Epidermal melanocyte (primary cell): ENCODE measurements around the gene LIMD2.

Experiments
- DNase-seq: peaks from one replicate; pipeline ENCODE4 v3.0.0; 2011; ENCODE audit warnings: low spot score; ENCODE audit not compliant: insufficient read length

LIMD2 gene

DNA sequence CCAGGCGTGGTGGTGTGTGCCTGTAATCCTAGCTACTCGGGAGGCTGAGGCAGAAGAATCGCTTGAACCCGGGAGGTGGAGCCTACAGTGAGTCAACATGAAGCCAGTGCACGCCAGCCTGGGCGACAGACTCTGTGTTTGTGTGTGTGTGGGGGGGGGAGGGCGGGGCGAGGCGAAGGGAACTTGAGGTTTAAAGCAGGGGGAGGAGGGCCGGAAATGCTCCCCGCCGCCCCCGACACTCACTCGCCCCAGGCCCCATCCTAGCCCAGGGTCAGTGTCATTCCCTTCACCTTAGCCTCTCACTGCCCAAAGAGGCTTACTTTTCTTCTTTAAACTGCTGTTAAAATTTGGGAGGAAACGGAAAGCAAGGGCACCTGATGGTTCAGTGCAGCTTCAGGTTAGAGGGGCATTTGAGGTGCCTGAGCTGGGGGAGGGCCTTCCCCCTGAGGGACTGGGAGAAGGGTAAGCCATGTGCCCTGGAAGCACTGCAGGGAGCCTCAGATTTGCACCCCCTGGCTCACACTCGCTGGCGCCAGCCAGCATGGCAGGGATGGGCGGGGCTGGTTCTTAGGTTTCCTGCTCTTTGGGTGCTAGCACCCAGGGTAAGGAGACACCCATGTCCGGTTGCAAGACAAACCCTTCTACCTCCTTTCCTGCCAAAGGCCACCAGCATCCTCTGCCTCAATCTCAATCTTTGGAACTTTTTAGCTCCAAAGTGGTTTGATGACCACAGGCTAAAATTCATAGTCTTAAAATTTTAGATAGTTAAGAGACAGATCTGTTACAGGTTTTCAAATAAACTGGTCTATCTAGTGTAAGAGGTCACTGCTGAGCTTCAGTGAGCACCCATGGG lies 2.2 kb upstream of the LIMD2 start:
- DNase-seq: no peak

DNA sequence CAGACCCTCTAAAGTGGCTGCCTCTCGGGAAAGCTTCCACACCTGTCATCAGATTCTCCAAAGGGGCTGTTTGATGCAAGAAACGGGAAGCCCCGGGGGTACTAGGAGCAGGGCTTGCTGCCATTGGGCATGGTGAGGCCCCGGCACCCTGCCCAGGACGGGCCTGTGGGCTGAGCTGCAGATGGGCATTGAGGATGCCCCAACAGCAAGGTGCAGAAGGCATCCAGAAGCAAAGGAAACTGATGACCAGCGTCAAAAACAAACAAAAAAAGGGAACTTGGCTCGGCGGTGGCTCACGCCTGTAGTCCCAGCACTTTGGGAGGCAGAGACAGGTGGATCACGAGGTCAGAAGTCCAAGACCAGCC lies 1.5 kb upstream of the LIMD2 start:
- no peak for DNase-seq

DNA sequence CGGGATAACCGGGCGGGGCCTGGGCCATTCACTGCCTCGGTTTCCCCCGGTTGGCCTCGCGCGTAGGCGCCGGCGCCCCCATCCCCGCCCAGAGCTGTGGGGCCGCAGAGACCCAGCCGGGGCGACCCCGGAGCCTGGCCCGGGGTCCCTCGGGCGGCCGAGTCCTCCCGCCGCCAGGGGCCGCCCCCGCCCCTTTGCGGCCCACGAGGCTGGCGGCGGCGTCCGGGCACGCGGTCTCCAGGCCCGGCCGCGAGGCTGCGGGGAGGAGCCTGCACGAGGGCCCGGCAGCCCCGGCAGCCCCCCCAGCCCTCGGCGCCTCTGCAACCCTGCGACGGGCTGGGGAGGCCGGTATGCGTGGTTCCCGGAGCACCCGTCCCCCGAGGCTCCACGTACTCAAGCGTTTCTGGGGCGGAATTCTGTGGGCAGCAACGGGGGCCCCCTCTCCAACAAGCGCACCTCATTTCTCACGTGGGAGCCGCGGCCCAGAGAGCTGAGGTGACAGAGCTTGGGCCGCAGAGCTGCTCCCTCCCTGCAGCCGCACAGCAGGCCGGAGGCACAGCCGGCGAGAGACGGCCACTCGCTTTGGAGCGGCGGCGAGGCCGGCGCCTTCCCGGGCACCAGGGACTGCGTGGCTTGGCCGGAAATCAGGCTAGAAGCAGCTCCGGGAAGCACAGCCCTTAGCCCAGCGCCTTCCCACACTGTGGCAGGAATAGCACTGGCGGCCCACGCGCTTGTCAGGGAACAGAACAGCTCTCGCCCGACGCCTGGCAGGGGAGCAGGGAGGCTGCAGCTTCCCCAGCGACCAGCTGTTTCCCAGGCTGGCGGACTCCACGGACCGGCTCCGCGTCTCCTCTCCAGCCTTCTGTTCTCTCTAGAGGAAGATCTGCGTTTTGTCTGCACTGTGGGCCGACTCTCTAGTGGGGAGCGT lies 867 bp upstream of the LIMD2 start:
- DNase-seq: no peak

DNA sequence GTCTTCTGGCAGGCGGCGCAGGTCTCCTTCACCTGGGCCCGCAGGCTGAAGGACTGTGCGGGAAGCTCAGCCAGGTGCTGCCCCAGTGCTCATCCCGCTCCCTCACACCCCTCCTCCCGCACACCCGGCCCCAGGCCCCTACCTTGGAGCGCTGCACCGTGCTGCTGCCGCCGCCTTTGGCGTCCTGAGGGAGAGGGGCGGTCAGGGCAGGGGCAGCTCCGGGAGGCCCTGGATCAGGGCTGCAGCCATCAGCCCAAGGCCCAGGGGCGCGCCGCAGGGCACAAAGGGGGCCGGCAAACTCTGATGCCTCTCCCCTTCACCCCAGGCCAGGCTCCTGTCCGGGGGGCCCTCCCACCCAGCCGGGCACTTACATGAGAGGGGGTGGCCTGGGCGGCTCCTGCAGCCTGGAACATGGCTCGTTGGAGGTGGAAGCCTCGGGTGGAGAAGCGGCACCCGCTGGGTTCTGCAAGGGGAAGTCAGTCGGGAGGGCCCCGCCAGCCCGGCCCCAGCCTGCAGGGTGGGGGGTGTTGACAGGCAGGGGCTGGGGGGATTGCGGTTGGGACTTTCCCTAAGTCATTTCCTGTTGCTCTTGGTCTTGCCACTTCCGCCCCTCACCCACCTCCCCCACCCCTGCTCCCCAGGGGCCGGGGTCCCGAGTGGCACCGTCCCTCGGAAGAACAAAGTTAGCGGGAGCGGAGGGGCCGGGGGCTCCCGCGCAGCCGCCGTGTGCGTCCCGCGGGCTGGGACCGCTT lies 863 bp downstream of the LIMD2 start:
- no peak for DNase-seq

DNA sequence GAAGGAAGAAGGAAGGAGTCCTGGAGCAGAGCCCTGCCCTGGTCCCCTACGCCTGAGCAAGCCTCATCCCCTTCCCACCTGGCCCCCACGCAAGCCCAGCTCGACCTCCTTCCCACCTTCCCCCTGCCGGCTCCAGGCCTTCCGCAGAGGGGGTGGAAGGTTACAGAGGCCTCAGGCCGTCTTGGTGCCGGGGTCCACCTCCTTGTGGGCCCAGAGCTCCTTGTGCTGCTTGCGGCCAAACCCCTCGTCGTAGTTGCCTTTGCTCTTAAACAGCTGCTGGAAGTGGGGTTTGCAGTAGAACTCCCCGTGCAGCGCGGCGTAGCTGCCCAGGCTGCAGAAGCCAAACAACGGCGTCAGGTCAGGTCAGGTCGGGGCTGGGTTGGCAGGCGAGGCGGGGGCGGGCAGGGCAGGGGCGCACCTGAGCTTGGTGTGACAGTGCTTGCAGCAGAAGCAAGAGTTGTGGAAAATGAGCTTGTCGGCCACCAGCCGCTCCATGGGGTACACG lies 1.5 kb downstream of the LIMD2 start:
- DNase-seq: no peak

DNA sequence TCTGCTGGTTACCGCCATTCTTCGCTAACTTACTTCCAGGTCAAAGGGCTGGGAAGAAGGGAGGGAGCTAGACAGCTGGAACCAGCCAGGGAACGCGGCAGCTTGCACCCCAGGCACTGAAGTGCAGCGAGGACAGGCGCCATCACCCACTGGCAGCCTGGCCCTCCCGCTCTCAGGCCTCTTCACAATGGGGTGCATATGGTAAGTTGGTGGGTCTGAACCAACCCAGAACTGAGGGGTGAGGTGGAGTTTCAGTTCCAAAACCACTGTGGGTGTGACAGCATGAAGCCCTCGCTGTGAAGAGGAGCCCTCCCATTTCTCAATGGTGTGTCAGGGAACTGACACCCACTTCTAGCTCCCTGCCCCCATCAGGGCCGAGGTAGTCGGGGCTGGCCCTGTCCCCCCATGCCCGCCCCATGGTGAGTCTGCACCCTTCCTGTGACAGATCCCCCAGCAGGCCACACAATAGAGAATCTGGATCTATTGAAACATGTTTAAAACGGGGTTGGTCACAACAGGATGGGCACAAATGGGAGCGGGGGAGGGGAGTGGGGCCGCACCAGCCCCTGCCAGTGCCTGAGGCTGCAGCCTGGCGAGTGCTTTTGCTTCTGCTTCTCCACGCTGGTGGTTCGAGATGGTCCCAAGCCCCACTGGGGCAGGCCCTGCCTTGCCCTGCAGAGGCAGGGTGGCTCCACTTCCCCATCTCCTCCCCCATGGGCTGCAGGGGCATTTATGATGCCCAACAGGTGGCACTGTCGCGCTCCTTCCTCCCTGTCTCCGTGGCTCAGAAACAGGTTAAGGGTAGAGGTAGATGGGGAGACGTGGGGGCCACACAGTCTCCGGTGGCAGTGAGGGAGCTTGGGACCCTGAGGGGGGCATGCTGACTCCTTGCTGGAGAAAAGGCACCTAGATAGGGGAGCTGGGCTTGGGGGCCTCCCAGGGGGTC lies 2.3 kb downstream of the LIMD2 start:
- DNase-seq: no peak

DNA sequence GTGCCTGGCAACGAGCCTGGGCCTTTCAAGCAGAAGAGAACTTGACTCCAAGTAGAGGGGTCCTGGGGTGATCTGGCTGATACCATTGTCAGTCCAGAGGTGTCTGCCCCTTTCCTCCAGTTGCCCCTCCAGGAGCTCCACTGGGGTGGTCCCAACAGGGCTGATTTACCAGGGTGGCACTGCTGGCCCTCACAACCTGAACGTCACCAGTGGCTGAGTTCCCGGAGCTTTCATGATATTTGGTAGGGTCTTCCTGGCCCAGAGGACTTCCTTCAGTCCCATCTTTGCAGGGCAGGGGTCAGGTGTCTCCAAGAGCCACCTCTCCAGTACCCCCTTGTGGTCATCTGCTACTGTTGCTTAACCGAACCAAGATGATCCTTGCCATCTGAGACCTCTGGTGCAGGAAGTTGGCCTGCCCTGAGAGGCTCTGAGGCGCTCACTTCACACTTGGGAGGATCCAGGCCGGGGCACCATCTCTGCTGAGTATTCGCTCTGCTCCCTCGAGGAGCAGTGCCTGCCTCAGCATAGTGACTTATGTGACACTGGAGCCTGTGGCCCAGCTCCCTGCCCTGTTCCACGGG lies 3.5 kb downstream of the LIMD2 start:
- DNase-seq: no peak

DNA sequence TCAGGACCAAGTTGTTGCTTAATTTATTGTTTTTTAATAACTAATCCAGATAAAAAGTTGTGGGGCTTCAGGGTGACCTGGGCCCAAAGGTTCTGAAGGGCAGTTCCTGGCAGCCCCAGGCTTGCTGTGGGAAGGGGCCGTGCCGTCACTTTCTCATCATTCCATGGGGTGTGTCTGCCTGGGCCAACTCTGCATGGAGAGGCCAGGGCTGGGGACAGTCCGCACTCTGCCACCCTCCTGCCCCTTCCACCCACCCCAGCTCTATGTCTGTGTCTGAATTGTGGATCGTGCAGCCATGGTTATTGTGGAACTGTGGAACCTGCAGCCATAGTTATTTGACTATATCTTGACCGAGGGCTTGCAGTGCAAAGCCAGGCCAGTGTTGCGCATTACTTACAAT lies 4.0 kb downstream of the LIMD2 start:
- DNase-seq: no peak

DNA sequence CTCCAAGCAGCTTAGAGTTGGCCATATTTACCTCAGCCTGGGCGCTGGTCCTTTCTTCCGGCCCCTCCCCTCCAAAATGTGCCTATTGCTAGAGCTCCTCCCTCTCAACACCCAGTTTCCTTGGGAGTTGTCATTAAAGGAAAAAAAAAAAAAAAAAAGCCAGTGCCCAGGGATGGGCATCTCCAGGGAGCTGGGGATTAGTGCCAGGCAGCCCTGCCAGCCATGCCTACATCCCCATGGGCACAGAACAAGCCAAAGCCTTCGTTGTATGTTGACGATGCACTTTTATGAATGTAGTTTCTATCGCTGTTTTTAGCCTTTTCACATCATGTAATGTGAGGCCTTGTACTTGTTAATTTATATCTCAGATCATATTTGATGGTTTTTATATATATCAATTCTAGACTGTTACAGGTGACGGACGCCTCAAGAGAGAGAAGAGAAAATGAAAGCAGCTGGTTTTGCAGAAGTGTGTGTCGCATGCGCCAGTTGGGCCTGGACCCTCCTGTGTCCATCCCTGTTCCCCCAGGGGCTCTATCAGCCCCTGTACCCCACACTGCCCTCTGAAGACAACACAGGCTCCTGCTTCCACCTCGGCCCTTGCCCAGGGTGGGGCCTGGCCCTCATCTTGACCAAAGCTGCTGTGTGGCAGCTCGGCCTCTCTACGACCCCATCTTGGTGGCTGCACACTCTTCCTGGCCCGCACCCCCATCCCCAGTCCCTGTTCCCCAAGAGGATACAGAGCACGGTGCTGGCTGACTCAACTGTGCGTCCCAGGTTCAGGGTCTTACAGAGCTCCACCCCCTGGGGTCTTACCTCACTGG lies 4.8 kb downstream of the LIMD2 start:
- no peak for DNase-seq

DNA sequence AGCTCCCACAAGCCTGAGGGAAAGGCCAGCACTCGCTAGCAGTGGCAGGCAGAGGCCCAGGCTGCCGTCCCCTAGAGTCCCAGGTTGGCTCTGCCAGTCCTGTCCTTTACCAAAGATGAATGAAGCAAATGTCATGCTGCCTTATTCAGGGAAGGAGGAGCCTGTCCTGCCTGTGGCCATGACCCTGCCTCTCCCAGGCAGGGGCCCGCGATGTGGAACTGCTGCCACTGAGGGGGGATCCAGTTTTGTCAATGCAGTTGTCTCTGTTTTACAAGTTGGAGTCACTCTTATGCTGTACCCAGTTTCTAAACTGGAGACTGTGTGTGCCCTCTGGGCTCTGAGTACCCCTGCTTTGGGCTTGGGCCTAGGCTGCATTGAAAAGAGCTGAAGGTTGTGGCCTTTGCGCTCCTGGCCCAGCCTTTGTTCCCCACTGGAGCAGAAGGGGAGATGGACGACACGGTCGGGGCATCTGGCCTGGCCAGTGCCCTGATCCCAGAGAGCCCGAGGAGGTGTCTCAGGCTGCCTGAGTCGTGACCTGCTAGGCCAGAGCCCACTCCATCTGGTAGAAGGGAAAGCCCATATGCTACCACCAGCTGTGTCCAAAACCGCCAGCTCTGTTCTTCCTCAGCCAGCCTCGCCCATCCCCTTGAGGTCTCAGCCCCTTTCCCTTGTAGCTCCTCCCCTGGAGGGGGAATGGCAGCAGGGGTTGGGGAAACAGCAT lies 5.5 kb downstream of the LIMD2 start:
- DNase-seq: no peak

DNA sequence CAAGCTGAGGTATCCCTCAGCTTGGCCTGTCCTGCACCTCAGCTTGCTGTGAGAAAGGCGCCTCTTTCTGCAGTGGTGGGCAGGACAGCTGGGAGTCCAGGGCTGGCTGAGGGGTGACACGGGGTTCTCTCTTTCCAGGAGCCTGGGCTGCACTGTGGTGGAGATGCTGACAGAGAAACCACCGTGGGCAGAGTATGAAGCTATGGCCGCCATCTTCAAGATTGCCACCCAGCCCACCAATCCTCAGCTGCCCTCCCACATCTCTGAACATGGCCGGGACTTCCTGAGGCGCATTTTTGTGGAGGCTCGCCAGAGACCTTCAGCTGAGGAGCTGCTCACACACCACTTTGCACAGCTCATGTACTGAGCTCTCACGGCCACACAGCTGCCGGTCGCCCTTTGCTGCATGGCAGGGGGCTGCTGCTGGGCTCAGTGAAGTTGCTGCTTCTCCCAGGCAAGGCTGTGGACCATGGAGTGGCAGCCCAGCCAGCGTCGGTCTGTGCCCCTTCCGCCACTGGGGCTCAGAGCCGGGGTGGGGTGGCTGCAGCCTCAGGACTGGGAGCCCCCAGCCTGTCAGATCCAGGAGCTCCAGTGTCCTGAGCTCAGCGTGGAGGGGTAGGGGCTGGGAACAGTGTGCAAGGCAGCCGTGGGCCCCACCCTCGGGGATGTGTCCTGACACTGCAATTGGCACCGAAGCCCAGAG lies 6.4 kb downstream of the LIMD2 start:
- DNase-seq: no peak

DNA sequence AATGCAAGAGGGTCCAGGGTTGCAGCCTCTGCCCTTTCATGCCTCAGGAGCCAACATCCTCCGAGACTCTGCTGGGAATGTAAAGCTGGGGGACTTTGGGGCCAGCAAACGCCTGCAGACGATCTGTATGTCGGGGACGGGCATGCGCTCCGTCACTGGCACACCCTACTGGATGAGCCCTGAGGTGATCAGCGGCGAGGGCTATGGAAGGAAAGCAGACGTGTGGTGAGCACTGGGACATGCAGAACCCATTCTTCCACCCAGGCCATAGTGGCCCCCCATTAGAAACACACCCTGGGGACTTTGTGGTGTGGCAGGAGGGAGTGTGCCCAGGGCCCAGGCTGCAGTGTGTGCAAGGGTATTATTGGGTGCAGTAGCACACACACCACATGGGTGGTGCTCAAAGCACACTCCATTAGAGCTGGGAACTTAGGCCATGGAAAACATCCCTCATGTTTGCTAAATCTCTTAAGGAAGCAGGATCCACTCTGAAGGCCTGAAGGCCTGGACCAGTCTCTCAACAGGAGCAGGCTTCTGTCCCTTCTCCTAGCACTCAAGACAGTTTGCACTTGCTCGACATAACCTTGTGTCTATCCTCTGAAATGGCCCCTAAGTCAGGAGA lies 7.6 kb downstream of the LIMD2 start:
- DNase-seq: no peak

DNA sequence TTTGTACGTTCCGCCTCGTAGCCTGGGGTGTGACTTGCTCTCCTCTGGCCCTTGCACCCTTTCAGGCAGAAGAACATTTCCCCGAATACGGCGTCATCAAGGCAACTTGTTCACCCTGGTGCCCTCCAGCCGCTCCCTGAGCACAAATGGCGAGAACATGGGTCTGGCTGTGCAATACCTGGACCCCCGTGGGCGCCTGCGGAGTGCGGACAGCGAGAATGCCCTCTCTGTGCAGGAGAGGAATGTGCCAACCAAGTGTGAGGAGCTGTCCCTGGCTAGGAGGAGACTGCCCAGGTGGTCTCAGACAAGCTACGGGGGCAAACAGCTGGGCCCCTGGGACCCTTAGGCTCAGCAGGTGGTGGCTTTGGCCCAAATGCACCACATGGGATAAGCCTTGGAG lies 10.4 kb downstream of the LIMD2 start:
- DNase-seq: no peak

DNA sequence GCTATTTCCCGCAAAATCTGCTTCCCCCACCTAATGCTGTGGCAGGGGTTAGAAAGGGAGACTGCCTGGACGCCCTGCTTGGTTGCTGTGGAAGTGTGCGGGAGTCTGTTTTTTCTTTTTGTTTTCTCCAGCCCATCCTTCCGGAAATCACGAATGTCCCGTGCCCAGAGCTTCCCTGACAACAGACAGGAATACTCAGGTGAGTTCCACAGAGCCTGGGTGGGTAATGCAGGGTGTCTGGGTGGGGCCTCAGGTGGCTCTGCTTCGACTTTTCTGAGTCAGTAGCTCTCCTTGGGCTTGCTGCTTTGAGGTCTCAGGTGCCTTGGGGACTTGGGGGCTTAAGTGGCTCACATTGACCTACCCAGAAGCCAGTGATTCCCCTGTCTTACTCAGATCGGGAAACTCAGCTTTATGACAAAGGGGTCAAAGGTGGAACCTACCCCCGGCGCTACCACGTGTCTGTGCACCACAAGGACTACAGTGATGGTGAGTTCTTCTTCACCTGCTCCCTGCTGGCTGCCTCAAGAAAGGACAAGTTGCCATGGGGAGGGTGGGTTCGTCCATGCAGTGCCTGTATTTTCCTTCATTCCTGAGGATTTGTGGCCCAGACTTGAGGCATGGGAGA lies 11.4 kb downstream of the LIMD2 start:
- no peak for DNase-seq

DNA sequence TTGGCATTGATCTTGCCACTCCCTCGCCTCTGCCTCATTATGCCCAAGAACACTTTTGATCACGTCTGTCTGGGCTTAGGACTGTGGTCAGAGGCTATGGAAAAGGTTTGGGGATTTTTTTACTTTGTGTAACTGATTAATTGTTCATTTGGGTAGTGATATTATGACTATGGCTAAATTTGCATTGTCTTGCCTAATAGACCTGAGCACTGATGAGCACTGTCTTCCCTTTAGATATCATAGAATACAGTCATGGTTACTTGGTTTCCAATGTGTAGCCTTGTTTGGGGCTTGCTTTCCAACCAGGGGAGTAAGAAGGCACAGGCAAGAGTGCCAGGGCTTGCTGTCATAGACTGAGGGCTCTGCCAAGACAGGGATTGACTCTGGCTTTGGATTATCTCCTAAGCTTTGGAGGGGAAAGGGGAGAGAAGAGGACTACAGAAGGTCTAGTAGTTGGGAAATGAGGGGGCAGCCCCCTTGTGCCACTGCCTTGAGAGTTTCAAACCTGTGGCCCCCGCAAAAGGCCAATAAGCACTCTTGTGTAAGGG lies 13.7 kb downstream of the LIMD2 start:
- no peak for DNase-seq

DNA sequence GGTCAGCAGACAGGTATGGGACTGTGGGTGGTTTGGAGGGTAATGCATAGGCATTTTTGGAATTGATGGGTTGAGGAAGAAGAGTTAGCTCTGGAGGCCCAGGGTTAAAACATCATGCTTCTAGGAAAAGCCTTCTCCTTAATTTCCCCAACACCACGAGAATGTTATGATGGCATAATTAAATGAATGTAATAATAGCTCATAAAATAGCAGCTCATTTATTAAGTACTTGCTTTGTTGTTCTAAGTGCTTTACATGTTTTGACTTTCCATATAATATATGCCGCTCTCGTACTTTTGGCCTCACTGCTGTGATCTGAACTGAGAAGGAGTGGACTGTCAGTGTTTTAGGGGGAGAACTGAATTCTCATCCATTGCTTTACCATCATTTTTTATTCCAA lies 14.3 kb downstream of the LIMD2 start:
- no peak for DNase-seq

DNA sequence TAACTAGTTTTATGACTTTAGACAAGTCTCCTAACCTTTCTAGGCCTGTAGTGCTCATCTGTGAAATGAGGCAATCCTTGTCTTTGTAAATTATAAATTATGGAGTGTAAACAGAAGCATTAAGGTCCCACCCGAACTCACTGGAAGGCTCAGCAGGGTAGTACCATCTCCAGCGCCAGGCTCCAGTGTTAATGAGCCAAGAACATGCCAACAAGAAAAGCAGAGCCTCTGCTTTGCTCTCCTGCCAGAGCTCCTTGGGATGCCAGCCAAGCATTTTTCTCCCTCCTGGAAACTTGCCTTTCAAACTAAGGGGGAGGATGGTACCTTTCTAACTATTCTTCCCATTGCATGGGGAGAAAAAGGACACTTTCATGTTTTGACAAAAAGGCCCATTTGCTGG lies 14.9 kb downstream of the LIMD2 start:
- no peak for DNase-seq
